ENCODE measurements around the gene MAML1.

MAML1 gene

GRCh38 chr5:179780362-179780761 lies 47.7 kb downstream of the MAML1 start:
- no peaks in the 10 kb centered on the region for H3K79me2 ChIP-seq (ENCODE audit: insufficient read depth, low read length)
- H3F3A ChIP-seq (ENCODE audit: low read depth): no peaks in the 10 kb centered on the region
- TF ChIP-seq CTCF (conservative IDR thresholded peaks at IDR 0.05; ENCODE audit: low read length) (no peak), EZH2phosphoT487 (IDR thresholded peaks at IDR 0.05; ENCODE audit: borderline replicate concordance) (no peak)
- H3K9ac ChIP-seq (ENCODE audit: low read depth, low read length, poor library complexity, severe bottlenecking): no peak overlapping the region
- no peak overlapping the region for H2AFZ ChIP-seq (ENCODE audit: low read length)
- H3K4me3 ChIP-seq (ENCODE audit: low read length, poor library complexity, severe bottlenecking): no peak overlapping the region
- no peaks in the 10 kb centered on the region for H3K9me2 ChIP-seq (replicated peaks; ENCODE audit: low read depth, low read length)
- H3K36me3 ChIP-seq (ENCODE audit: insufficient read depth, low read length): peaks cover 13% of the 10 kb centered on the region; the same call in 1 of the 2 replicates
- H3K27me3 ChIP-seq (ENCODE audit: insufficient read depth, low read length, poor library complexity, severe bottlenecking): no peaks in the 10 kb centered on the region
- H3K9me3 ChIP-seq (ENCODE audit: insufficient read depth, low read depth, low read length): no peaks in the 10 kb centered on the region
- H4K20me1 ChIP-seq (ENCODE audit: insufficient read depth, low read length, poor library complexity, severe bottlenecking): no peaks in the 10 kb centered on the region
- no peak overlapping the region for H3K4me2 ChIP-seq (ENCODE audit: low read depth, low read length, poor library complexity, severe bottlenecking)
- H3K4me1 ChIP-seq (ENCODE audit: insufficient read depth, low read length, poor library complexity, severe bottlenecking): no peaks in the 10 kb centered on the region

DNA sequence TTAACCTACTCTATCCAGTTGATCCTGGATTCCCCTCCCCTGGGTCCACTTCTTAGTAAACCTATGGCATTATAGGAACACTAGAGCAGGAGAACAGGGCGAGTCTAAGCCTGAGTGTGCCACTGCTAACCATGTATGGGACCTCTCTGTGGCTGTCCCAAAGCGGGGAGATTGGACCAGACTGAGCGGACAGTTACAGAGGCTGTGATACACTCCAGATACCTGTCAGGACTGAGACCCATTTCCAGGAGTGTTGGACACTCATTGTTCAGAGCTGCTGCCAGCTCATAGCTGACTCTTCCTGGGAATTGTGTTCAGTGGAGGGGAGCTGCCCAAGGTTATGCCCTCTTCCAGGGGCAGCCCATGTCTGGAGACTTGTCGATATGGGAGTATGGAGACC lies 49.2 kb downstream of the MAML1 start:
- Histone ChIP-seq H3K4me1 (ENCODE audit: insufficient read depth, low read length, poor library complexity, severe bottlenecking) (no peaks in the 10 kb centered on the region), H2AFZ (ENCODE audit: low read length) (no peak overlapping the region), H3K36me3 (ENCODE audit: insufficient read depth, low read length) (peaks cover 8% of the 10 kb centered on the region; the same call in 1 of the 2 replicates)

GRCh38 chr5:179783128-179783527 lies 50.5 kb downstream of the MAML1 start:
- no peak overlapping the region for H3K4me2 ChIP-seq (ENCODE audit: low read depth, low read length, poor library complexity, severe bottlenecking)
- no peaks in the 10 kb centered on the region for H3K79me2 ChIP-seq (ENCODE audit: insufficient read depth, low read length)
- H3K9me2 ChIP-seq (replicated peaks; ENCODE audit: low read depth, low read length): no peaks in the 10 kb centered on the region
- H3F3A ChIP-seq (ENCODE audit: low read depth): no peaks in the 10 kb centered on the region
- no peaks in the 10 kb centered on the region for H3K27me3 ChIP-seq (ENCODE audit: insufficient read depth, low read length, poor library complexity, severe bottlenecking)
- no peak overlapping the region for H3K9ac ChIP-seq (ENCODE audit: low read depth, low read length, poor library complexity, severe bottlenecking)
- H2AFZ ChIP-seq (ENCODE audit: low read length): no peak overlapping the region
- peaks cover 4% of the 10 kb centered on the region; the same call in 1 of the 2 replicates for H3K36me3 ChIP-seq (ENCODE audit: insufficient read depth, low read length)
- no peak for TF ChIP-seq EZH2phosphoT487 (IDR thresholded peaks at IDR 0.05; ENCODE audit: borderline replicate concordance)
- no peak for TF ChIP-seq CTCF (conservative IDR thresholded peaks at IDR 0.05; ENCODE audit: low read length)
- no peaks in the 10 kb centered on the region for H3K9me3 ChIP-seq (ENCODE audit: insufficient read depth, low read depth, low read length)
- no peaks in the 10 kb centered on the region for H4K20me1 ChIP-seq (ENCODE audit: insufficient read depth, low read length, poor library complexity, severe bottlenecking)
- H3K4me1 ChIP-seq (ENCODE audit: insufficient read depth, low read length, poor library complexity, severe bottlenecking): no peaks in the 10 kb centered on the region
- H3K4me3 ChIP-seq (ENCODE audit: low read length, poor library complexity, severe bottlenecking): no peak overlapping the region

More for the DNA sequence above, 49.2 kb downstream of the MAML1 start:
- Histone ChIP-seq H3K9me3 (ENCODE audit: insufficient read depth, low read depth, low read length) (no peaks in the 10 kb centered on the region), H3K27me3 (ENCODE audit: insufficient read depth, low read length, poor library complexity, severe bottlenecking) (no peaks in the 10 kb centered on the region), H3K9ac (ENCODE audit: low read depth, low read length, poor library complexity, severe bottlenecking) (no peak overlapping the region), H3K4me3 (ENCODE audit: low read length, poor library complexity, severe bottlenecking) (no peak overlapping the region), H3K79me2 (ENCODE audit: insufficient read depth, low read length) (no peaks in the 10 kb centered on the region), H3F3A (ENCODE audit: low read depth) (no peaks in the 10 kb centered on the region), H3K9me2 (replicated peaks; ENCODE audit: low read depth, low read length) (no peaks in the 10 kb centered on the region), H3K4me2 (ENCODE audit: low read depth, low read length, poor library complexity, severe bottlenecking) (no peak overlapping the region), H4K20me1 (ENCODE audit: insufficient read depth, low read length, poor library complexity, severe bottlenecking) (no peaks in the 10 kb centered on the region)
- TF ChIP-seq CTCF (conservative IDR thresholded peaks at IDR 0.05; ENCODE audit: low read length): no peak
- no peak for TF ChIP-seq EZH2phosphoT487 (IDR thresholded peaks at IDR 0.05; ENCODE audit: borderline replicate concordance)

Measured in Loucy (cell line).